ENCODE results near the gene TXNDC17.
A peak's percentile ranks its signal among the peaks of the same experiment; 100 is the strongest.
"Not testable (repeated sequence)": the region's sequence is repeated elsewhere in the genome, so short reads cannot be mapped to it uniquely, and the experiment has no call there.

TXNDC17 gene

GRCh38 chr17:6642592-6642991 lies 1.7 kb downstream of the TXNDC17 start:
- no peak for TF ChIP-seq GATA1 (IDR thresholded peaks at IDR 0.05; ENCODE audit: low read depth, low read length)
- TF ChIP-seq POLR2A (IDR thresholded peaks at IDR 0.05; ENCODE audit: low read length): no peak
- no peak for DNase-seq

GRCh38 chr17:6643451-6644125 lies 2.7 kb downstream of the TXNDC17 start:
- DNase-seq: no peak
- TF ChIP-seq GATA1 (IDR thresholded peaks at IDR 0.05; ENCODE audit: low read depth, low read length) (no peak), POLR2A (IDR thresholded peaks at IDR 0.05; ENCODE audit: low read length) (no peak)

GRCh38 chr17:6648181-6648580 lies 7.3 kb downstream of the TXNDC17 start:
- TF ChIP-seq POLR2A (IDR thresholded peaks at IDR 0.05; ENCODE audit: low read length) (no peak), GATA1 (IDR thresholded peaks at IDR 0.05; ENCODE audit: low read depth, low read length) (no peak)
- DNase-seq: peak; percentile 27 to 32

GRCh38 chr17:6651354-6651918 lies 10.6 kb downstream of the TXNDC17 start, which contains the start of the genes C17orf100 and MED31:
Gene C17orf100, plus strand, starts transcription at chr17:6651762. Its CDS starts 152 bp downstream, at chr17:6651914.
Gene MED31, minus strand, starts transcription at chr17:6651605. Its CDS starts 77 bp downstream, at chr17:6651528.
- peak; percentile 87 for TF ChIP-seq POLR2A (IDR thresholded peaks at IDR 0.05; ENCODE audit: low read length)
- TF ChIP-seq GATA1 (IDR thresholded peaks at IDR 0.05; ENCODE audit: low read depth, low read length): no peak
- DNase-seq: peak; percentile 93 to 95

GRCh38 chr17:6651919-6652452 lies 11.1 kb downstream of the TXNDC17 start:
- TF ChIP-seq GATA1 (IDR thresholded peaks at IDR 0.05; ENCODE audit: low read depth, low read length) (no peak), POLR2A (IDR thresholded peaks at IDR 0.05; ENCODE audit: low read length) (no peak)
- DNase-seq: peak; percentile 53 to 55

GRCh38 chr17:6654841-6655731 lies 14.2 kb downstream of the TXNDC17 start:
- no peak for DNase-seq
- no peak for TF ChIP-seq POLR2A (IDR thresholded peaks at IDR 0.05; ENCODE audit: low read length)
- TF ChIP-seq GATA1 (IDR thresholded peaks at IDR 0.05; ENCODE audit: low read depth, low read length): no peak

- not testable (repeated sequence) for DNase-seq
Measured at GRCh38 chr17:6655732-6656361, 15.0 kb downstream of the TXNDC17 start.

GRCh38 chr17:6656797-6657632 lies 16.2 kb downstream of the TXNDC17 start:
- not testable (repeated sequence) for DNase-seq

GRCh38 chr17:6657633-6658287 lies 16.9 kb downstream of the TXNDC17 start:
- no peak for DNase-seq
- TF ChIP-seq POLR2A (IDR thresholded peaks at IDR 0.05; ENCODE audit: low read length) (no peak), GATA1 (IDR thresholded peaks at IDR 0.05; ENCODE audit: low read depth, low read length) (no peak)

- not testable (repeated sequence) for DNase-seq
Measured at GRCh38 chr17:6658411-6658810, 17.6 kb downstream of the TXNDC17 start.

- no peak for DNase-seq
- TF ChIP-seq GATA1 (IDR thresholded peaks at IDR 0.05; ENCODE audit: low read depth, low read length) (no peak), POLR2A (IDR thresholded peaks at IDR 0.05; ENCODE audit: low read length) (no peak)
Measured at GRCh38 chr17:6660101-6660500, 19.2 kb downstream of the TXNDC17 start.

- no peak for DNase-seq
- TF ChIP-seq POLR2A (IDR thresholded peaks at IDR 0.05; ENCODE audit: low read length): no peak
- no peak for TF ChIP-seq GATA1 (IDR thresholded peaks at IDR 0.05; ENCODE audit: low read depth, low read length)
Measured at GRCh38 chr17:6660805-6661463, 20.1 kb downstream of the TXNDC17 start.
